Activated CD4-positive, alpha-beta T cell treated with anti-CD3 and anti-CD28 coated beads for 4 hours (primary cell): ENCODE measurements around the gene IRAK4.

ENCODE experiments used
- DNase-seq, 2 donors: peaks; one replicate each; pipeline ENCODE4 v3.0.0-alpha.2; 2020

Gene IRAK4

DNA sequence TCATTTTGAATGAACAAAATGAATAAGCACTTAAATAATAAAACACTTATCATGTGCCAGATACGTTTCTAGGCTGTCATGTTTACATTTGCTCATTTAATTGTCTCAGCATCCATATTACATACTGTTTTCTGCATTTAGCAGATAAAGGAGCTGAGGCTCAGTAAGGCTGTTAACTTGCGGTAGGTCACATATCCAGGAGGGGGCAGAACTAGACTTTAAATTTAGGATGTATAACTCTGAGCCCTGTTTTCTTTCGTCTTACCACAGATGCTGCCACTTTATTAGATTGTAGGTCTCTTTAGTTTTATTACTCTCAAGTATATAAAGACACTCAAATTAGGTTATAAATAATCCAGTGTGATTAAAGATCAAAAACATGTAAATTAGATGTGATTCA, 17.7 kb downstream of the IRAK4 start:
- peak; percentile 6 to 22 for DNase-seq

DNA sequence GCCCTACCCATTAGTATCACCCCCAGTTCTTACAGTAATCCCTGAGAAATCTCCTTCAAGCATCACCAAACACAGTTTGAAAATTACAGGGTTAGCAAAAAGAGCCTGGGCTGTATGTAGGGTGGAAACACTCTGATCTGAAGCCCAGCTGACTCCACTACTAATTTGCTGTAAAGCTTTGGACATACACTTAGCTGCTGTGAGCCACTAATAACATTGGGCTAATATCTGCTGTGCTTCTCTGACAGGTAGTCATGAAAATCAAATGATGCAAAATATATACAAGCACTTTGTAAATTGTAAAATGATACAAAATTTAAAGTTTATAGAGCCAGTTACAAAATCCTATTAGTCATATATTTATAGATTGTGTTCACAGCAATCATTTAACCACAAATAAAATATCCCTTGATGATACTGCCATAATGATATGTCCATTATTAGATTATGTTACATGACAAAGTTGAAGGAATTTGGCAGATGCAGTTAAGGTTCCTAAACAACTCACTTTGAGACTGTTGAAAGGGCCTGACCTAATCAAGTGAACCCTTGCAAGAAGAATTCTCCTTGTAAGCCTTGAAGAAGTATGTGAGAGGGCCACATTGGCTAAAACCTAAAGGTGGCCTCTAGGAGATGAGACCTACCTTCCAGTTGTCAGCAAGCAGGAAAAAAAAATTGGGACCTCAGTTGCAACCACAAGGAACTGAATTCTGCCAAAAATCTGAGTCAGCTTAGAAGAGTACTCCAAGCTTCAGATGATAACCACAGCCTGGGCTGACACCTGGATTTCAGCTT, 28.3 kb downstream of the IRAK4 start:
- no peak for DNase-seq

DNA sequence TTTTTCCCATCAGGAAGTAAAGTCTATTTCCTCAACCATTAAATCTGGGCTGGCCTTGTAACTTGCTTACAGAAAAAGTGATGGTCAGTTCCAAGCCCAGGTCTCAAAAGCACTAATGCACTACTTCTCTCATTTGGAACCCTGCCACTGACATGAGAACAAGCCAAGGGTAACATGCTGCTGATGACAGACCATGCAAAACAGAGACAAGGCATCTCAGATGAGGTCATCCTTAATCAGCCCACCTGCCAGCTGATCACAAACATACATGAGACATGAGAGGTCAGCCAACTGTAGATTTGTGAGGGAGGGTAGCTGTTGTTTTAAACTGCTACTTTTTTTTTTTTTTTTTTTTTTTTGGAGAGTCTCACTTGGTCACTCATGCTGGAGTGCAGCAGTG, 31.2 kb downstream of the IRAK4 start:
- DNase-seq = no peak

DNA sequence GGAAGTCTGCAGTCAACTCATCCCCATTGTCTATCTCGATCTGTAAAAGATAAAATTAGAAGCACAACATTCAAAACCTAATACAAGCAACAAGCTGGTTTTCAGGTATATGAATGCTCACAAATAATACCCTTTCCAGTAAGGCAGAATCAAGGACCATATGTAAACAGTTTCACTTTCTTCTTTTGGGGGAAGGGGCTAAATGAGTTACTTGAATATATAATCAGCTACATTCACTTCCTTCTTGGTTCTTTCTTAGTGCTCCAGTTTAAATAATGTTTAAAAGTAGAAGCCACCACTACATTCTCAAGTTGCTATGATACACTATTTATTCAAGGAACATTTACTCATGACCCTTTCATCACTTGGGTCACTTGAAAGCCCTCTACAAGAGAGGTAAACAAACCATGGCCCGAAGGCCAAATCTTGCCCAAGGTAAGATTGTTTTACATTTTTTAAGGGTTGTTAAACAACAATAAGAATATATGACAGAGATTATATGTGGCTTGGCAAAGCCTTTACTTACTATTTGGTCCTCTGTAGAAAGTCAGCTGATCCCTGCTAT, 37.0 kb downstream of the IRAK4 start:
- DNase-seq = no peak

DNA sequence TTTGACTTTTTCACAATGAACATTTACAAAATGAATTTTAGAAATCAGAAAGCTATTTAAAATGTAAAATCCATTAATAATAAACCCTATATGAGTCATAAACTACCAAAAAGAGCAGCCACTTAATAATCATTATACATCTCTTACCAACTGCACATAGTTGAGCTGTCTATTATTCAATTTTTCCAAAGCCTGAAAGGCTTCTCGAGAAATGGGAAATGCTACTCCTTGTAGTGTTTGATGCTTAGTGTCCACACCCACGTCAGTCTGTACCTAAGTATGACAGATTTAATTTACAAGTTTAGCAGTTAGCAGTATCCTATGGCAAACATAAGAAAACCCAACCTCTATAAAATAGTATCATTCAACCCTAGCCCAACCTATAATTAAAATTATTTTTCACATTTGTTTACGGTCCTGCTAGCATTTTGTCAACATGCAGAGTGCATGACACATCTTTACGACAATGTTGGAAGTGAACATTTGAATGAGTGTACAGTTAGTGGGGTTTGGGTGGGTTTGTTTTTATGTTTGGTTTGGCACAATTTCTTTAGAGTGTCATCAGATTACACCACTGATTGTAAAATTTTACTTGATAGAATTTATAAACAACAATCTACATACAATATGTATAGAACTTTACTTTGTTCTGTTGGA, 38.9 kb downstream of the IRAK4 start:
- no peak for DNase-seq

DNA sequence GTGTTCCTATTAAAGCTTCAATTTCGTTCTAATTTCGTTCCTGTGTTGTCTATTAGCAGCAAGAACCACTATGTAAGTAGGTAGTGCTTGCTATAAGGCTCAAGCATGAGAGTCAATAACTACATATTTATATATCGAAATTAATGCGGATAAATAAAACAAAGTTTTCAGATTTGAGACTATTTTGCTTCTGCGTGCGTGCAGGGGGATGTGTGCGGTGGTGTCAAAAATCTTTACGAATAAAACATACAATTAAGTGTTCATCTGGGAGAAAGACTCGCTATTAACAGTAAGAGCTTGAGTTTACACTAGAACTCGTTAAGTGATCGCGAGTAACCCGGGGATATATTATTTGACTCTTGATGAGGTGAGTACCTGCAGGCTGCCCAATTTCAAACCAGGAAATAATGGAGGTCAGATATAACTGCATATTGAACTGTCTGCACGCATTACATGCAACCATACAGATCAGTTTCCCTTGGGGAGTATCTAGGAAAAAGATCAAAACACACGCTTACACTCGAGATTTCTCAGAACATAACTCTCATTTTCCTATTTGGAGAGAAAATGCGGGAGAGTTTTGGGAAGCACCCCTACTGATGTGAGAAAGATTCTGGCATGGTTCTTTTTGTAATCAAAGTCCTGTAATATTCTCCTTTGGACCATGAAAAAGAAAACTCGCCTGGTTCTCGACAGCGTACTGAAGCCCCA, 46.6 kb downstream of the IRAK4 start:
- no peak for DNase-seq

DNA sequence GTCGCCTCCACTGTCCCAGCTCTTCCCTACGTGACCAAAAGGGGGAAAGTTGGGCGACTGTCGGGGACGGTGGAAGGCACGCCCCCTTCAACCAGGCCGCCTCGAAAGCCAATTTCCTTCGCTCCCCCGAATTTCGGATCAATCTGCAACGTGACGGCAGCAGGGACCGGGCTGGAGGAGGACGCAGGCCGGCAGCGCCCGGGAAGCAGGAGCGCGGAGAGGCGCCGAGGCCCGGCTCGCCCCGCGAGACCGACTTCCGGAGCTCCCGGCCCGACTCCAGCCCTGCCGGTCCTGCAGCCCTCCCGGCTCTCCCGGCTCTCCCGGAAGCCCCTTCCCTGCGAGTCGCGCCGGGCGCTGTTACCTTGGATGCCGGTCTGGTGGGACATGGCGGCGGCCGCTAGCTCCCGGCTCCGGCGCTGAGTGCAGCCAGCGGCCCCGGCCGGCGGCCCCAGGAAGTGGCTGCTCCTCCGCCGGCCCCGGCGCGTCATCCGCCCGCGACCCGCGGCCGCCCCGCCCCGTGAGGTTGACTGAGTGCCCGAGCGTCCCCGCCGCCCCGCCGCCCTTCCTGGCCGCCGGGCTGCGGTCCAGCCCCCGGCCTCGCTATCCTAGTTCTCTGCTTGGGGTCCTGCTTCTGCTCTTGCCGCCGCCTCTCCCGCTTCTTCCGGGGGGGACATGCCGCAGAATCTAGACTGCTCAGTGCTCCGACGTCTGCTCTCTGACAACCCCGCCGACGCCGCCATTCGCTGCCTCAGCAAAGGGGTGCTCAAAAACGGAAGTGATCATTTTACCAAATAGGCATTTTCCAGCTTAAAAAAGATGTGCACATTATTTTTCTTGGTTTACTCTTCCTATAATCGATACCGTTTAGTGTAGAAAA, 47.3 kb downstream of the IRAK4 start, which contains the start of gene TWF1:
Gene TWF1 (minus strand): TSS at position 458 of the 877 bp plus-strand sequence. CDS start 72 bp downstream, at position 386.
- peak; percentile 79 for DNase-seq

DNA sequence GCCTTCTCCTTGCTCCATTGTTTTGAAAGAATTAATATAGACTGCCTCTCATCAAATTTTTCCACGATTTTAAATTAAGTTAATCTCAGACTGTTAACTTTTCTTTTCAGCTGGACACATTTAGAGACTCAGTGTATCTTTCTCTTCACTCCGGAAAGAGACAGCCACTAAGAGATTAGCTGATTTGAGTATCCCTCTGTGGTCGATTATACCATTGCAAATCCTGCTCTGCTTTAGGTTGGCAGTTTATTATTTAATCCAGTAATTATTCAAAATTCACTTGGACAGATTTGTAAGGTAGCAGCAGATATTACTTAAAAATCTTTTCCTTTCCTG, 48.0 kb downstream of the IRAK4 start:
- no peak for DNase-seq

DNA sequence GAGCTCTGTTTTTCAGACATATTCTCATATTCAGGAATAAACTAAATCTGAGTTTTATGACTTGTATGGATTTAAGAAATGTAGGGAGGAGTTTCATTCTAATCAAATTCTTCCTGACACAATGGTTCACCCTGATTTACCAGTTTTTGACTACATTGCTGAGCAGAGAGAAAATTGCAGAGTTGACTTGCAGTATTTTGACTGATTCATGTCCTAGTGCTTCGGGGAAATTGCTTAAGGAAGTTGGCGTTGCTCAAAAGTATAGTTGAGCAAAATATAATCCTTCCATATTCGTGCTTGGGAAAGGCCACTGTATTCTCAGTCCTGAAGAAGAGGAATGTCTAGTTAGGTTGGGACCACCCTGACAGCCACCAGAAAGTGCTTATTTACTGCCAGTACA, 48.6 kb downstream of the IRAK4 start:
- DNase-seq = no peak

DNA sequence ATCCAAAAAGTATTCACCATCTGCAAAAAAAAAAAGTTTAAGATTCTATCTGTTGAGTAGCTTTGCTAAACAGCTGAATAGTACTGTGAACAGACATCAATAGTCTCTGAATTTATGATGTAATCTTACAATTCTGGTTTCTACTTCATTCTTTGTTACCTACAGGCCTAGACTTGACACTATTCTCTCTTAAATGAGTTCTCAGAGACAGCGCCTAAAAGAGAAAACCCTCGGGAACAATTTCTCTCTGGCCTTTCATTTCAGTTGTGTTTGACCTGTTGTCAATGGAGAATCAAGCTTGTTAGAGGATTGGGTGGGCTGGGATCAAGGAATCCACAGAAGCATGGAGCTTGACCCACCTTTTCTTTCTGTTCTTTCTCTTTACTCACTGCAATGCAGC, 53.3 kb downstream of the IRAK4 start:
- DNase-seq = no peak

DNA sequence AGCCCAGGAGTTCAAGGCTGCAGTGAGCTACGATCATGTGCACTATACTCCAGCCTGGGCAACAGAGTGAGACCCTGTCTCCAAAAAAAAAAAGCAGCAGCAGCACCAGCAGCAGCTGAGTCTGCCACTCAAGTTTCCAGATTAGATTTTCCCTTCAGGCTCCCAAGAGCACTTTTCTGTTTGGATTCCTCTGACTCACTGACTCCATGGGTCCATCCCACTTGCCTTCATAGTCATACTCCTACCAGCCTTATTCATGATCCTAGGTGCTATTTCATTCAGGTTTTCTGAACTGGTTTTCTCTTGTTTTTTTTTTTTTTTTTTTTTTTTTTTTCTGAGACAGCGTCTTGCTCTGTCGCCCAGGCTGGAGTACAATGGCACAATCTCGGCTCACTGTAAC, 54.2 kb downstream of the IRAK4 start:
- DNase-seq = no peak

DNA sequence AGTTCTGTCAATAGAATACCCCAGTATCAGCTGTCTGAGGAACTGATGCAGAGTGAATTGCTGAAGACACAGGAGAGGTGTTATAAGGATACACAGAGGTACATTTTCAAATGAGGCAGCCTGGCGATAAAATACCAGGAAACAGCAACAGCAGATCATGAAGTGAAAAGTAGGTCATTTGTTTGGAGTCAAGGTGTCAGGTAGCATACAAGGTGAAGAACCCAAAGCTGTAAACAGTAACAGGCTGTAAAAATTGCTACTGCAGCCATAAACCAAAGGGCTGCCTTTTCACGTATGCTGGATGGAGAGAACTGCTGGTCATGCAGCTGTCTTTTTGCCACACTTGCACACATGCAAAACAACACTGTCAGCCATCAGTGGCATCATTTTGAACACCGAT, 56.7 kb downstream of the IRAK4 start:
- DNase-seq = no peak

DNA sequence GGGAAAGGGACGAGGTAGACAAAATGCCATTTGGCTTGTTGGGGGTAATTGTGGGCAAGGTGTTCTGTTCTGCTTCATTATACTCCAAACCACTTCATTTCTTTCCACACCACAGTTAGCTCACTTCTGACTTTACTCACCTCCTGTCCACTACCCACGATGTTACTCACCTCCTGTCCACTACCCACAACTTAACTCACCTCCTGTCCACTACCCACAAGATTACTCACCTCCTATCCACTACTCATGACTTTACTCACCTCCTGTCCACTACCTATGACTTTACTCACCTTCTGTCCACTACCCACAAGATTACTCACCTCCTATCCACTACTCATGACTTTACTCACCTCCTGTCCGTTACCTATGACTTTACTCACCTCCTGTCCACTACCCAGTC, 57.4 kb downstream of the IRAK4 start:
- DNase-seq = no peak

DNA sequence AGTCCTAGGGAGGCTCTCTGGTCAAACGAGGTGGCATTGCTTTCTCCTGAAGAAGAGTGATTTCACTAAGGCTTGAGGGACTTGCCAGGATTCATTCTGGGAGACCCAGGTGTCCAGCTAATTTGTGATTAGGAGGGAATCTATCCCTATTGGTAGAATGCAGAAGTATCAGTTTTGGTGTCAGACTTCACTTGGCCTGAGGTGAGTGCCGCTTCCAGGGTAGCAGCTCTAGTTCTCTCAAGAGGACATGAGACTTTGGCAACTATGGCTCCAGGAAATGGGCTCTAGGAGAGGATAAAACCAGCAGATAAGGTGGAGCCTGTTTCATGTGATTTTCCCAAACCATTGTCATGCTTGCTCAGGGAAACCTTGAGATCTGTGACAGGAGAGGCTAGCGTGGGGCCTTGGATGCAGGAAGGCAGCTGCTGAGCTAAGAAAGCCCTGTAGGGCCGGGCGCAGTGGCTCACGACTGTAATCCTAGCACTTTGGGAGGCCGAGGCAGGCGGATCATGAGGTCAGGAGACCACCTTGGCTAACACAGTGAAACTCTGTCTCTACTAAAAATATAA, 65.5 kb downstream of the IRAK4 start:
- no peak for DNase-seq

DNA sequence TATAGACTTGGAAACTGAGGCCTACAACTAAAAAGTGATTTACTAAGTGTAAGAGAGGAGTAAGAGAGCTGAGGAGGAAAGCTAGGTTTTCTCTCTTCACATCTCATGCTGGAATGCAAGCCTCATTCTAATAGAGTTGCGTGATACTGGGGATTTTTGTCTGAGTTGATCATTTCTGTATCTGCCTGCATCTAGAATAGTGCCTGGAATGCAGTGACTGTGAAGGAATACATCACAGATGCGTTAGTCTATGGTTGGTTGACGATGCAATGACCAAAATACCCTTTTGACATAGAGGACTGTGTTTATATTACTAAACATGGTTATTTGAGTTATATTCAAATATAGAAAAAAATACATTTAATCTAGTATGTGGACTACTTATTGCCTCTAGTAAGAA, 67.9 kb downstream of the IRAK4 start:
- no peak for DNase-seq

DNA sequence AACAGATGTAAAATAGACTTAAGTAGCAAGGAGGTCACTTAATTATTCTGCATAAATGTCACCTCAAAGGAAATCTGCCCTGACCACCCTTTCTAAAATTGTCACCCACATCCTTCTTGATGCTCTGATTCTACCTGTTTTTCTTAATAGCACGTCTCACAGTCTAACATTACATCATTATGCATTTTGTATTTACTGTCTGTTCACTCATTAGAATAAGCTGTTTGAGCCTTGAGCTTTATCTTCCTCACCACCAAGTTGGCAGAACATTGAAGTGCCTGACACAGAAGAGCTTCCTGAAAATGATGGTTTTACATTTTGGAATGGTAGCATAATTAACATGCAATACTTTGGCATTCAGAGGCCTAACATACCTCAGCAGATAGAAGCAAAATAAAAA, 68.3 kb downstream of the IRAK4 start:
- DNase-seq = no peak

DNA sequence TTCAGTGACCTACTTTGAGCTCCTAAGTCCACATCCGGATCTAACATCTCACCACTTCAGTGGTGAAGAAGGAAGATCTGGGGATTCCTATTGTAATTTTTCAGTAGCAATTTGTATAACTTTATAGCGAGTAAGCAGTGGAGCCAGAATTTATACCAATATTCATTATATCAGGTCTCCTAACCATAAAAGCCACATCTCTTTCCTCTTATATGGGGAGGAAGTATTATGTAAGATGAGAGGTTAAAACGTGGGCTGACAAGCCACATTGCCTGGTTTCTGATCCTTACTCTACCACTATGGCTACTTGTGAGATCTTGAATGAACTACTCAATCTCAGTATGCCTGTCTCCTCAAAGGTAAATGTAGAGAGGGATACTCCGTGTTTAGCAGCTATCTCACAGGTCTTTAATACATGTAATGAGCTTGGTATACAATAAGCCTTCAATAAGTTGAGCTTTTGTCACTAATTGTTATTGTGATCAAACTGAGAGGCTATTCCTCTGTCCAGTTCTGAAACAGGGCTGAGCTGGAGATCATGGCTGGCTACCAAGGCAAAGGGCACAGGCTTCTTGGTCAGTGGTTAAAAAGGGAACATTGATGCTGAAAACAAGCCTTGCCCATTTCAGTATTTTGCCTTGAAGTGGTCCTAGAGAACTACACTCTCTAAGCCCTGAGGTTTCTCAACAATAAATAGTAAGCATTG, 73.9 kb downstream of the IRAK4 start:
- peak; percentile 3 to 8 for DNase-seq

DNA sequence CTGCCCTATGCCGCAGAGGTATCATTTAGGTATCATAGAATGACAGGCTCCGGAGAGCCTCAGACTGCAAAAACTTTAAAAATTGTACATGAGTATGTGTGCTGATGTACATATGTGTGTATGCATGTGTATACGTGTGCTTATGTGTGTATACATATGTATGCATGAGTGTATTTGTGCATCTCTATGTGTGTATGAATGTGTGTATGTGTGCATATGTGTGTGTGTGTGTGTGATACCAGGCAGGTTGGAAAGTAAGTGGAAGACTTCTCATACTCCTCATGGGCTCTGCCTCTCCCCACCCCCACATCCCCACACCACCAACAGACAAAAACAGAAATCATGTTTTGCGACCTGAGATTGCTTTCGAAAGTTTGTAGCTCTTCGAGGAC, 76.5 kb downstream of the IRAK4 start:
- DNase-seq = peak; percentile 1 to 6

DNA sequence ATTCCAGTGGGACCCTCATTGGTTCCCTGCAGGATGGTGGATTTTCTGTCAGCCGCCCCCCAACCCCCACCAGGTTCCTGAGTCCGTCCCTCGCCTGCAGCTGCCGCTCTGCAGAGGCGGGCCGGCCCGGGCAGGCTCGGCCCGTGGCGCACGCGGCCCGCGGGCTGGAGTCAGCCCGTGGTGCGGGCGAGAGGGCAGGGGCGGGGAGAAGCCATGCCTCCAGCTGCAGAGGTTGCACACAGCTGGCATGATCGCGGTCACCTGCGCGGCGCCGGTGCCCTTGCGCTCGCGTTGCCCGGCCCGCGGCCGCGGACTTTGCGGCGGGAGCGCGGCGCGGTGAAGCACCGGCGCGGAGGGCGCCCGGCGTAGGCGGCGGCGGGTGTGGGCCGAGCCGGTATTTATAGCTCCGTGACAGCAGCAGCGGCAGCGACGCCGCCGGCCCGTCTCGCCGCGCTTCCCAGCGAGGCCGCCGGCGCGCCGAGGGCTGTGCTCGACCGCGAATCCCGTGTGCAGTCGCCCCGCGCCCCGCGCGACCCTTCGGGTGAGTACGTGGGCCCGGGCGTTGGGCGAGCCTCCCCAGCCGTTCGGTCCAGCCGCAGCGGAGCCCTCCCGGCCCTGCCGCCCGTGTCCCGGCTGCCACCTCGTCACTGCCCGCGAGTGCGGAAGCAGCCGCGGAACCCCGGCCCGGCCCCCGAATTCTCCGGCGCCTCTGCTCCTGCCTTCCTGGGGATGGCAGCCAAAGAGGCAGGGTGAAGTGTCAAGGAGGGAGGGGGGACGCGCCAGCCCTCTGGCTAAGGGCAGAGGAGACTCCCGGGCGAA, 77.1 kb downstream of the IRAK4 start, which contains the start of gene TMEM117:
Gene TMEM117 (plus strand): TSS at position 426 of the 819 bp plus-strand sequence.
- peak; percentile 42 to 53 for DNase-seq

DNA sequence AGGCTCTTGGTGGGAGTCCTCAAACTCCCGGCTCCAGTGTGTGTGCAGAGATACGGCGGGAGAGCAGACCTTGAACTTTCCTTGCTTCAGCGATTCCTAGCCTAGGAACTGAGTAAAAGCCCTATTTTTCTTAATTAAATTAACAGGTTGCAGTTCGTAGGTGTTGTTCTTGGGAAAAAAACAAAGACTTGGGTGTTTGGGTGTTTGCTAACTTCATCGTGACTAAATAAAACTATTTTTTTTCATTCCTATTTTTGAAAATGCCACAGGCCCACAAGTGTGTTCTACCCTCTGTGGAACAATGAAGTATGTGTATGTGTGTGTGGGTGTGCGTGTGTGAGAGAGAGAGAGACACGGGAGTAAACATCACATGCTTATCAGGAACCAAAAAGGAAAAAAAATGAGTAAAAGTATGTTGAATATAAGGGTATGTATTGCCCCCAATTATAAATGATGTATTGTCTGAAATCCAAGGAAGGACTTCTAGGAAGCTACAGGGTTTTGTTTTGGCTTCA, 77.8 kb downstream of the IRAK4 start:
- DNase-seq = peak; percentile 33 to 39
